Measurements from ENCODE around the gene RAG1. TPM values are rescaled to one million over a fixed set of nuclear protein-coding genes. Genes with fewer than 3 reads are reported as not detected.
A peak's percentile ranks its signal among the peaks of the same experiment; 100 is the strongest.

RAG1 gene
- total and polyA plus RNA-seq, 8 donors = 0.50 to 2.0 (median 1.6) TPM

- H3K27me3 ChIP-seq = peaks cover 10 to 30% of the 10 kb centered on the region in 2 donors
- intact Hi-C loops (cut with DNase I) = no loop called here
- TF ChIP-seq, protein P1, sequence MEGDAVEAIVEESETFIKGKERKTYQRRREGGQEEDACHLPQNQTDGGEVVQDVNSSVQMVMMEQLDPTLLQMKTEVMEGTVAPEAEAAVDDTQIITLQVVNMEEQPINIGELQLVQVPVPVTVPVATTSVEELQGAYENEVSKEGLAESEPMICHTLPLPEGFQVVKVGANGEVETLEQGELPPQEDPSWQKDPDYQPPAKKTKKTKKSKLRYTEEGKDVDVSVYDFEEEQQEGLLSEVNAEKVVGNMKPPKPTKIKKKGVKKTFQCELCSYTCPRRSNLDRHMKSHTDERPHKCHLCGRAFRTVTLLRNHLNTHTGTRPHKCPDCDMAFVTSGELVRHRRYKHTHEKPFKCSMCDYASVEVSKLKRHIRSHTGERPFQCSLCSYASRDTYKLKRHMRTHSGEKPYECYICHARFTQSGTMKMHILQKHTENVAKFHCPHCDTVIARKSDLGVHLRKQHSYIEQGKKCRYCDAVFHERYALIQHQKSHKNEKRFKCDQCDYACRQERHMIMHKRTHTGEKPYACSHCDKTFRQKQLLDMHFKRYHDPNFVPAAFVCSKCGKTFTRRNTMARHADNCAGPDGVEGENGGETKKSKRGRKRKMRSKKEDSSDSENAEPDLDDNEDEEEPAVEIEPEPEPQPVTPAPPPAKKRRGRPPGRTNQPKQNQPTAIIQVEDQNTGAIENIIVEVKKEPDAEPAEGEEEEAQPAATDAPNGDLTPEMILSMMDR (IDR thresholded peaks at IDR 0.05) = no peak
- no peak overlapping the region for H3K27ac ChIP-seq
- no peak overlapping the region for H3K4me3 ChIP-seq
- no peaks in the 10 kb centered on the region for H3K36me3 ChIP-seq
- H3K9me3 ChIP-seq = peaks cover 0 to 2% of the 10 kb centered on the region in 2 donors
- DNase-seq (no peak), ATAC-seq (no peak)
- no peaks in the 10 kb centered on the region for H3K4me1 ChIP-seq
Measured at GRCh38 chr11:36586543-36586942, 18.7 kb downstream of the RAG1 start.

DNA sequence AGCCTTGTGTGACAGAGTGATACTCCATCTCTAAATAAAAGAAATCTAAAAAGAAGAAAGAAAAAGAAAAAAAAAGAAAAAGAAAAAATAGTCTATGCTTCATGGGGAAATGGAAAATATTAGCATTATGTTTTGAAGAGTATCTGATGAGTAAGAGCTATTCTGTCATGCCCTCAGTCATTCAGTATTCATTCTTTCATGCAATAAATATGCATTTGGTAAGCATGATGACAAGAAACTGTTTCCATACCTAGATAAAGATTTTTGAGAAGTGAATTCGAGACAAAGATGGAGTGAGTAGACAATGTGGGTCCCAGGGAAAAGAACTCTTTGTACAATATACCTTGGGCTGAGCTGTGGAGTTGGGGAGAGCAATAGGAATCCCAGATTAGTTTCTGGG is 20.3 kb downstream of the RAG1 start:
- H3K36me3 ChIP-seq = no peaks in the 10 kb centered on the region
- no peak for DNase-seq
- H3K9me3 ChIP-seq = no peaks in the 10 kb centered on the region
- intact Hi-C loops (cut with DNase I) = no loop called here
- no peaks in the 10 kb centered on the region for H3K4me1 ChIP-seq
- peaks cover 10 to 41% of the 10 kb centered on the region in 2 donors for H3K27me3 ChIP-seq
- H3K27ac ChIP-seq = no peak overlapping the region
- H3K4me3 ChIP-seq = no peak overlapping the region
- TF ChIP-seq, protein P1 (IDR thresholded peaks at IDR 0.05) = no peak
- no peak for ATAC-seq

- TF ChIP-seq, protein P1 (IDR thresholded peaks at IDR 0.05) = no peak
- no peak for ATAC-seq
- intact Hi-C loops (cut with DNase I) = no loop called here
- Histone ChIP-seq H3K4me3 (no peak overlapping the region), H3K27ac (no peak overlapping the region), H3K36me3 (no peaks in the 10 kb centered on the region), H3K9me3 (no peaks in the 10 kb centered on the region), H3K27me3 (peaks cover 10 to 43% of the 10 kb centered on the region in 2 donors), H3K4me1 (peaks cover 0 to 6% of the 10 kb centered on the region in 2 donors)
- DNase-seq = no peak
Measured at GRCh38 chr11:36590513-36590912, 22.7 kb downstream of the RAG1 start.

DNA sequence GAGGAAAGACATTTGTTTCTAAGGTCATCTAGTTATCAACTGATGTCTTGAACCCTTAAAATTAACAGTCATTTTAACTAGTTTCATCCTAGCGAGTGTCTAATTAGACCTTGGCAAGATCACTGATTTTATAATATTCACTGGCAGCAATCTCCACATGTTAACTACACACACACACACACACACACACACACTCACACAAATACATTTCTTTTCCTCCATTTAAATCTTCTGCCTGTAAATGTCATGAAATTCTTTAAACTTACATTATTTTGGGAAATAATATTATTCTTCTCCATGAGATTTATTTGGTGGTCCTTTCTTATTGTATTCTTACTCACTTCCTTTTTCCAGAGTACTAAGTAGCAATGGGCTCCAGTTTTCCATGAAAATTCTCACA is 23.6 kb downstream of the RAG1 start:
- peaks cover 10 to 43% of the 10 kb centered on the region in 2 donors for H3K27me3 ChIP-seq
- TF ChIP-seq, protein P1 (IDR thresholded peaks at IDR 0.05) = no peak
- no peak overlapping the region for H3K4me3 ChIP-seq
- no peak for ATAC-seq
- no peak overlapping the region for H3K27ac ChIP-seq
- H3K36me3 ChIP-seq = no peaks in the 10 kb centered on the region
- peaks cover 0 to 8% of the 10 kb centered on the region in 2 donors for H3K4me1 ChIP-seq
- no peak for DNase-seq
- no peaks in the 10 kb centered on the region for H3K9me3 ChIP-seq
- intact Hi-C loops (cut with DNase I) = no loop called here

DNA sequence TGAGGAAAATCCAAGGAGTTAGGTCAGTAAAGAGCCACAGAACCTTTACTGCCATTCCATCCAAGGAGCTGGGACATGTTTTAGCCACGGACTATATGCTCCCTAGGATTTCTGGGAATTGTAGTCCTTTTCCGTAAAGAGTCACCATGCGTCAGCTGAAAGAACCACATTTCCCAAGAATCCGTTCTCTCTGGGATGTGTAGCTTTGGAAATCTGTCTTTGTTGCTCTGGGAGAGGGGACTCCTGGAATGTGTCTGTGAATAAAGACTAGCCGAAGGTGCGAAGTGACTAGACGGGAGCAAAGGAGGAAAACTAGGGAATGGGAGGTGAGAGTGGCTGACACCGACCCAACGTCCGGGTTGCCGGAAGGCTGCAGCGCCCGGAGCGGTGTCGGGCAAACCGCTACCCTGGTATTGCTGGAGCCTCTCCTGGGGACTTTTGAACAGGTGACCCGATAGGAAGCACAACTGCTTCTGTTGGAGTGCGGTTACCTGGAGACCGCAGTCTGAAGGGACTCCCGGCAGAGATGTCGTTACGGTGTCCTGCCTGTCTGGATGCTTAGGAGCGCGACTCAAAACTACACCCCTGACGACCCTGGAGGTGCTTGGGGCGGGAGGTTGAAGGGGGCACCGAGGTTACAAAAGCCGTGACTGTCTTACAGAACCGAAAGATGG is 26.6 kb downstream of the RAG1 start, which contains the start of gene IFTAP:
Gene IFTAP (plus strand): TSS at position 187 of the 674 bp plus-strand sequence. CDS start 15,602 bp downstream, outside the sequence.
- peak; percentile 100 for ATAC-seq
- peak; percentile 55 to 91 (median 84) for DNase-seq
- intact Hi-C loops (cut with DNase I) = no loop called here
- H3K36me3 ChIP-seq = no peaks in the 10 kb centered on the region
- peaks cover 0 to 8% of the 10 kb centered on the region in 2 donors for H3K4me1 ChIP-seq
- TF ChIP-seq, protein P1 (IDR thresholded peaks at IDR 0.05) = no peak
- peak within 1 kb of the TSS; percentile 61 to 63 for H3K4me3 ChIP-seq
- peak within 1 kb of the TSS in 1 of 2 donors; percentile 5 for H3K27ac ChIP-seq
- H3K27me3 ChIP-seq = peaks cover 10 to 33% of the 10 kb centered on the region in 2 donors
- no peaks in the 10 kb centered on the region for H3K9me3 ChIP-seq
